ENCODE results near the gene GSK3B.
"Not testable (repeated sequence)": the region's sequence is repeated elsewhere in the genome, so short reads cannot be mapped to it uniquely, and the experiment has no call there.

Gene GSK3B

GRCh38 chr3:120017692-120018091 is 76.6 kb downstream of the GSK3B start:
- no peak for DNase-seq (ENCODE audit: low read depth in 2 of 3, low spot score in 2 of 3)

GRCh38 chr3:120013481-120013880 is 80.8 kb downstream of the GSK3B start:
- no peak for DNase-seq (ENCODE audit: low read depth in 2 of 3, low spot score in 2 of 3)

- not testable (repeated sequence) for DNase-seq (ENCODE audit: low read depth in 2 of 3, low spot score in 2 of 3)
These were observed 88.5 kb downstream of the GSK3B start for GRCh38 chr3:120005741-120006140.

GRCh38 chr3:120004008-120004498 is 90.2 kb downstream of the GSK3B start:
- DNase-seq (ENCODE audit: low read depth in 2 of 3, low spot score in 2 of 3), result not testable (repeated sequence)

GRCh38 chr3:119998166-119998565 is 96.1 kb downstream of the GSK3B start:
- no peak for DNase-seq (ENCODE audit: low read depth in 2 of 3, low spot score in 2 of 3)

- no peak for DNase-seq (ENCODE audit: low read depth in 2 of 3, low spot score in 2 of 3)
These were observed 103.4 kb downstream of the GSK3B start for GRCh38 chr3:119990888-119991287.

GRCh38 chr3:119989981-119990655 is 104.1 kb downstream of the GSK3B start:
- DNase-seq (ENCODE audit: low read depth in 2 of 3, low spot score in 2 of 3), result no peak

- DNase-seq (ENCODE audit: low read depth in 2 of 3, low spot score in 2 of 3), result not testable (repeated sequence)
These were observed 107.4 kb downstream of the GSK3B start for GRCh38 chr3:119986812-119987211.

- DNase-seq (ENCODE audit: low read depth in 2 of 3, low spot score in 2 of 3), result no peak
These were observed 112.9 kb downstream of the GSK3B start for GRCh38 chr3:119981386-119981785.

GRCh38 chr3:119978554-119979208 is 115.6 kb downstream of the GSK3B start:
- DNase-seq (ENCODE audit: low read depth in 2 of 3, low spot score in 2 of 3), result no peak

GRCh38 chr3:119977353-119977752 is 116.9 kb downstream of the GSK3B start:
- no peak for DNase-seq (ENCODE audit: low read depth in 2 of 3, low spot score in 2 of 3)

- no peak for DNase-seq (ENCODE audit: low read depth in 2 of 3, low spot score in 2 of 3)
These were observed 118.0 kb downstream of the GSK3B start for GRCh38 chr3:119976214-119976613.

- no peak for DNase-seq (ENCODE audit: low read depth in 2 of 3, low spot score in 2 of 3)
These were observed 119.6 kb downstream of the GSK3B start for GRCh38 chr3:119974656-119975055.

- no peak for DNase-seq (ENCODE audit: low read depth in 2 of 3, low spot score in 2 of 3)
These were observed 121.1 kb downstream of the GSK3B start for GRCh38 chr3:119973018-119973646.

GRCh38 chr3:119969759-119970158 is 124.5 kb downstream of the GSK3B start:
- no peak for DNase-seq (ENCODE audit: low read depth in 2 of 3, low spot score in 2 of 3)

- DNase-seq (ENCODE audit: low read depth in 2 of 3, low spot score in 2 of 3), result no peak
These were observed 126.8 kb downstream of the GSK3B start for GRCh38 chr3:119967353-119968006.

- DNase-seq (ENCODE audit: low read depth in 2 of 3, low spot score in 2 of 3), result no peak
These were observed 128.6 kb downstream of the GSK3B start for GRCh38 chr3:119965692-119966091.

GRCh38 chr3:119964294-119964693 is 130.0 kb downstream of the GSK3B start:
- DNase-seq (ENCODE audit: low read depth in 2 of 3, low spot score in 2 of 3), result no peak

- DNase-seq (ENCODE audit: low read depth in 2 of 3, low spot score in 2 of 3), result no peak
These were observed 138.3 kb downstream of the GSK3B start for GRCh38 chr3:119955972-119956371.

GRCh38 chr3:119950666-119951325 is 143.5 kb downstream of the GSK3B start:
- no peak for DNase-seq (ENCODE audit: low read depth in 2 of 3, low spot score in 2 of 3)

GRCh38 chr3:119945291-119945690 is 149.0 kb downstream of the GSK3B start:
- DNase-seq (ENCODE audit: low read depth in 2 of 3, low spot score in 2 of 3), result no peak

Data from activated CD8-positive, alpha-beta memory T cell treated with anti-CD3 and anti-CD28 coated beads for 48 hours (primary cell).